Cardiac muscle cell (in vitro differentiated cells and primary cell): ENCODE results near the gene GDAP1L1. TPM values are rescaled to one million over a fixed set of nuclear protein-coding genes. Genes with fewer than 3 reads are reported as not detected.

Source experiments
- DNase-seq, 2 donors: peaks; one replicate each; pipeline versions ENCODE4 v3.0.0 to v3.0.0-alpha.2; 2010 to 2017; ENCODE audit warnings: low read depth in 1 of 2, low spot score in 1 of 2
- H3K27ac ChIP-seq: fragments of 200-600 bp; sonication (generic); 2 replicates; pipeline ENCODE4 v1.5.1; 2016
- H3K27me3 ChIP-seq: fragments of 200-600 bp; sonication (generic); 2 replicates; pipeline ENCODE4 v1.6.0; 2016; ENCODE audit warnings: control low read depth
- H3K36me3 ChIP-seq: fragments of 200-600 bp; sonication (generic); 2 replicates; pipeline ENCODE4 v1.5.1; 2016; ENCODE audit warnings: control low read depth
- H3K4me1 ChIP-seq: fragments of 200-600 bp; sonication (generic); 2 replicates; pipeline ENCODE4 v1.8.1; 2017; ENCODE audit warnings: low read depth, mild to moderate bottlenecking, mixed run types
- H3K4me3 ChIP-seq: fragments of 200-600 bp; sonication (generic); 2 replicates; pipeline ENCODE4 v1.5.1; 2016; ENCODE audit warnings: mild to moderate bottlenecking
- H3K9me3 ChIP-seq: fragments of 200-600 bp; sonication (generic); 2 replicates; pipeline ENCODE4 v1.5.1; 2017; ENCODE audit warnings: low read depth, mild to moderate bottlenecking, control low read depth
- polyA plus RNA-seq: library from polyadenylated mRNA; unstranded; fragments of >200 nt; fragmentation: Nextera tagmentation; extraction: Ambion mirVana; gene quantifications from 2 replicates; pipeline ENCODE4 v1.2.1, GENCODE V29; 2016
- total RNA-seq: library from RNA; depleted of rRNA; stranded (reverse); fragments of >200 nt; gene quantifications from 2 replicates; pipeline ENCODE4 v1.2.3, GENCODE V29; 2016
- TF ChIP-seq, protein P1 (sequence below): IDR thresholded peaks from 2 replicates; pipeline ENCODE4 v1.5.1; 2012; ENCODE audit warnings: low read depth, mild to moderate bottlenecking, low read length

GDAP1L1 gene
- total and polyA plus RNA-seq, 2 experiments from 2014 or later = 0.86 to 5.2 TPM

DNA sequence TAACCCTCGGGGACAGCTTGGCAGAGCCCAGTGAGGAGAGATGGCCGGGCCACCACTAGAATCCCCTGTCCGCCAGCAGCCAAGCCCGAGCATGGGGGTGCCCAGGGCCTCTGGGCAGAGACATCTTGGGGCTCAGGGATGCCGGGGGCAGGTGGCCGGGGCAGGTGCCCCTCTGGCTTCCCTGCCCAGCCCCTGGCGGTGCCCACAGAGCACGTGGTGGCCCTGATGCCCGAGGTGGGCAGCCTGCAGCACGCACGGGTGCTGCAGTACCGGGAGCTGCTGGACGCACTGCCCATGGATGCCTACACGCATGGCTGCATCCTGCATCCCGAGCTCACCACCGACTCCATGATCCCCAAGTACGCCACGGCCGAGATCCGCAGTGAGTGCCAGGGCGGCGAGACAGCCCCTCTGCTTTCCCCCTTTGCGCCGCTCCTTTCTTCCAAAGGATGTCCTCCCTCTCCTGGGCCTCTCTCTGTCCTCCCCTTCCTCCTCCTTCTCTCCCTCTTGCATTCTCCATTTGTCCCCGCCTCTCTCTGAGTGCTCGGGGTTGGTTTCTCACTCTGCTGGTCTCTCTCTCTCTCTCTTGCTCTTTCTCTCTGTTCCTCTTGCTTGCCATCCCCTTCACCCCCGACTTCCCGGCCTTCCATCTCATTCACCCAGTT lies 11.2 kb downstream of the GDAP1L1 start:
- no peak overlapping the region for H3K27ac ChIP-seq
- no peaks in the 10 kb centered on the region for H3K9me3 ChIP-seq
- no peaks in the 10 kb centered on the region for H3K36me3 ChIP-seq
- no peak for DNase-seq
- H3K4me3 ChIP-seq = no peak overlapping the region
- TF ChIP-seq, protein P1, sequence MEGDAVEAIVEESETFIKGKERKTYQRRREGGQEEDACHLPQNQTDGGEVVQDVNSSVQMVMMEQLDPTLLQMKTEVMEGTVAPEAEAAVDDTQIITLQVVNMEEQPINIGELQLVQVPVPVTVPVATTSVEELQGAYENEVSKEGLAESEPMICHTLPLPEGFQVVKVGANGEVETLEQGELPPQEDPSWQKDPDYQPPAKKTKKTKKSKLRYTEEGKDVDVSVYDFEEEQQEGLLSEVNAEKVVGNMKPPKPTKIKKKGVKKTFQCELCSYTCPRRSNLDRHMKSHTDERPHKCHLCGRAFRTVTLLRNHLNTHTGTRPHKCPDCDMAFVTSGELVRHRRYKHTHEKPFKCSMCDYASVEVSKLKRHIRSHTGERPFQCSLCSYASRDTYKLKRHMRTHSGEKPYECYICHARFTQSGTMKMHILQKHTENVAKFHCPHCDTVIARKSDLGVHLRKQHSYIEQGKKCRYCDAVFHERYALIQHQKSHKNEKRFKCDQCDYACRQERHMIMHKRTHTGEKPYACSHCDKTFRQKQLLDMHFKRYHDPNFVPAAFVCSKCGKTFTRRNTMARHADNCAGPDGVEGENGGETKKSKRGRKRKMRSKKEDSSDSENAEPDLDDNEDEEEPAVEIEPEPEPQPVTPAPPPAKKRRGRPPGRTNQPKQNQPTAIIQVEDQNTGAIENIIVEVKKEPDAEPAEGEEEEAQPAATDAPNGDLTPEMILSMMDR = no peak
- no peaks in the 10 kb centered on the region for H3K4me1 ChIP-seq
- no peaks in the 10 kb centered on the region for H3K27me3 ChIP-seq

DNA sequence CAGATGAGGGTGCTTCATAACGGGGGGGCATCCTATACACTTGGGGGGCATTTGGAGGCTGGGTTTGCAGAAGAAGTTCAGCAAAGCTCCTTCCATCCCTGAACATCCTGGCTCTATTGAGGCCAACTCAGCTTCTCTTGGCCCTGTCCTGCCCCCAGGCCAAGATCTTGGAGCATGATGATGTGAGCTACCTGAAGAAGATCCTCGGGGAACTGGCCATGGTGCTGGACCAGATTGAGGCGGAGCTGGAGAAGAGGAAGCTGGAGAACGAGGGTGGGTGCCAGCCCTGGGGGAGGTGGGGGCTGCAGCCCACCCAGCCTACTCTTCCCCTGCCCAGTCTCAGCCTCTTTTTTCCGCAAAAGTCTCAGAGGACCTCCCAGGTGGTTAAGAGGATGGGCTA lies 17.2 kb downstream of the GDAP1L1 start:
- Histone ChIP-seq H3K36me3 (no peaks in the 10 kb centered on the region), H3K27ac (no peak overlapping the region), H3K4me1 (no peaks in the 10 kb centered on the region), H3K27me3 (no peaks in the 10 kb centered on the region), H3K9me3 (no peaks in the 10 kb centered on the region), H3K4me3 (no peak overlapping the region)
- peak; percentile 7 to 48 for DNase-seq
- TF ChIP-seq, protein P1 = no peak

DNA sequence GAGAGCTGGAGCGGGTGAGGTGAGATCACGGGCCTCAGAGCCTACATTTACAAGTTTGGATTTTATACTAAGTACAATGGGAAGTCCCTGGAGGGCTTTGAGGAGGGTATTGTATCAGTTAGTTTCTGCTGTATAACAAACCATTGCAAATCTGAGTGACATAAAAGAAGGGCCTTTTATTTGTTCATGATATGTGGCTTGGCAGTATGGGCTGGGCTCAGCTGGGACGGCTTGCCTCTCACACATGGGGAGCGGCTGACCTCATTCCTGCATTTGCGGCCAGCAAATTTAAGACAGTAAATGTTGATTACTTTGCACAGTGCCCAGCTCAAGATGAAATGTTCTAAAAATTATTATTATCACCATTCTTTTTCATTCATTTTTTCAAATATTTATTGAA lies 21.7 kb downstream of the GDAP1L1 start:
- TF ChIP-seq, protein P1 = no peak
- Histone ChIP-seq H3K27me3 (no peaks in the 10 kb centered on the region), H3K4me3 (no peak overlapping the region), H3K4me1 (no peaks in the 10 kb centered on the region), H3K9me3 (no peaks in the 10 kb centered on the region), H3K27ac (no peak overlapping the region), H3K36me3 (no peaks in the 10 kb centered on the region)
- DNase-seq = no peak

DNA sequence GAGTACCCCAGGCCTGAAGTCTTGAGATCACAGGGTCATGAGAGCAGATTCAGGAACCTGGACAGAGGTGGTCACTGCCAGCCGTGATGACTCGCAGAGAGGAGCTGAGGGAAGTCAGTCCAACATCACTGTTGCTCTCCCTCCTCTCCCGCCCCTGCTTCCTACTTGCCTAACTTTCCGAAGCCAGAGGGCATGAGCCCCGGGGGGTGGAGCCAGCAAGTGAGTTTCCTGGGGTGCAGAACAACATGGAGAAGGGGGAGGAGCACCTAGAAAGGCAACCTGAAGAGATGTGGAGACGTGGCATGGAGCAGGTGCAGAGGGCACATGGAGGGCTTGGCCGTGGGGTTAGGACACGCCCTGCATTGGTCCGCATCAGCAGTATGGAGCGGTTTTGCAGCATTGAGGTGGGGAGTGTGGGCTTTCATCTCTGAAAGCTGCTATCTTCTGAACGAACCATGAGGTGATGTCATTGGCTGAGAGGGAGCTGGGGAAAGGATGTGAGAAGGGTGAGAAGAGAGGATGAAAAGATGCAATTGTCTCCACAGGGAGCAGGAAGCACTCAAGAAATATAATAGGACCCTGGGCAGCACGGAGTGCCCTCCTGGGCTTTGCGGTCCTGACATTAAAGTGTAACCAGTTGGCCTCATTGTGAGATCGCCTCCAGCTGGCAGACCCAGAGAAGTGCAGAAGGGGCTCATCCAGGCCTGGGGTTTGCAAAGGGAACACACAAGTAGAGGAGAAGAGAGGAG lies 25.0 kb downstream of the GDAP1L1 start:
- DNase-seq = no peak
- H3K27ac ChIP-seq = no peak overlapping the region
- H3K36me3 ChIP-seq = no peaks in the 10 kb centered on the region
- H3K4me1 ChIP-seq = no peaks in the 10 kb centered on the region
- H3K27me3 ChIP-seq = no peaks in the 10 kb centered on the region
- no peak overlapping the region for H3K4me3 ChIP-seq
- no peaks in the 10 kb centered on the region for H3K9me3 ChIP-seq
- TF ChIP-seq, protein P1 = peak; percentile 19

DNA sequence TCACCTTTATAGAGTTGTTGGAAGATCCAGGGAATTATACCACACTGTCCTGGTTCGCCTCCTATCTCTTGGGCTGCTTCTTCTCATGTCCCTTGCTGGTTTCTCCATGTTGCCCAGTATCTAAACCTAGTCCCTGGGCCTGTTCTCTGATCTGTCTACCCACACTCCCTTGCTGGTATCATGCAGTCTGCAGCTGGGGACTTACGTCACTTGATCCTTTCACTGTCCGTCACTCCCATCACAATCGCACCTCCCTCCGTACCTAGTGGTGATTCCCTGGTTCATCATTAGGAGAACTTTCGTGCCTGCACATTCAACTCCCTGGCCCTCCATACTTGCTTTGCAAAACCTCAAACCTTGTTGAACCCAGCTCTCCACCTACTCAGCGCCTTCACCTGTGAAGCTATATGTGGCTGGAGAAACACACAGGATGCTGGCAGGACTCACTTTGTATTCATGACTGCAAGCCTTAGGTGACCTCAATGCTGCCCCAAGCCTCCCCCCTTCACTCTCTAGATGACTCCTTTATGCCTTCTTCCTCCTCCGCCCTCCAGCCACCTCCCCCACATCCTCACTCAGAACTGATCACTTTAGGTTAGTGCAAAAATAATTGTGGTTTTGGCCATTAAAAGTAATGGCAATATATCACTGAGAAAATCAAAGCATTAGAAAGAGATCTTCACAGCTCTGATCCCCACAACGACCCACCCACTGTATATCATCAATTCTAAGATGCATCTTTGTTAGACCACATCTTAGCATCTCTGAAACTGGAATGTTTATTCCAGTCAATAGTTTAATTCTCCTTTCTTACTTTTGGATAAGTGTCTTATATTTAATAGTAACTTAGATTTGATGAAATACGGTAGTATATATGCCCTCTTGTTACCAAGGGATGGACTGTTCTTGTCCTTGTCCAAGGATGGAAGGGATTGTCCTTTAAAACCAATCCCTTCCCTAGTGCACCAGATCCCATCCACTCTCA lies 26.4 kb downstream of the GDAP1L1 start:
- H3K4me1 ChIP-seq = no peaks in the 10 kb centered on the region
- H3K27me3 ChIP-seq = no peaks in the 10 kb centered on the region
- TF ChIP-seq, protein P1 = no peak
- no peaks in the 10 kb centered on the region for H3K9me3 ChIP-seq
- DNase-seq = no peak
- no peaks in the 10 kb centered on the region for H3K36me3 ChIP-seq
- no peak overlapping the region for H3K27ac ChIP-seq
- no peak overlapping the region for H3K4me3 ChIP-seq
